Right renal pelvis (tissue), 4 donors: ENCODE results near the gene MGAT5B. TPM values are rescaled to one million over a fixed set of nuclear protein-coding genes. Genes with fewer than 3 reads are reported as not detected.

Experiments
- DNase-seq, 4 donors: peaks; one replicate each; pipeline ENCODE4 v3.0.0-alpha.2; 2013; ENCODE audit warnings: low read depth in 4 of 4, low spot score in 3 of 4, missing footprints in 1 of 4
- polyA plus RNA-seq, 4 donors: library from polyadenylated mRNA; unstranded; fragments of 120-200 nt; gene quantifications; one replicate each; pipeline ENCODE4 v1.2.1, GENCODE V29; 2013; ENCODE audit not compliant: insufficient read length in 4 of 4

The MGAT5B gene
- polyA plus RNA-seq, 4 donors = 1.4 to 2.4 (median 1.6) TPM

DNA sequence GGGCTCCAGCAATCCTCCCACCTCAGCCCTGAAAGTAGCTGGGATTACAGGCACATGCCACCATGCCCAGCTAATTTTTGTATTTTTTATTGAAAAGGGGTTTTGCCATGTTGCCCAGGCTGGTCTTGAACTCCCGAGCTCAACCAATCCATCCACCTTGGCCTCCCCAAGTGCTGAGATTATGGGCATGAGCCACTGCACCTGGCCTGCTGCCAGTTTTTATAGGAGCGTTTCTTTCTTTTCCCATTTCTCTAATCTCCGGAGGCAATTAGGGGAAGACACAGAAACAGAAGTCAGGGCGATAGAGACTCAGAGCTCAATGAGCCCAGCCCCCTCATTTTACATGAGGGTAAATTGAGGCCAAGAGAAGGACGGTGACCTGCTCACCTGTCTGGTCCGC lies 10.4 kb downstream of the MGAT5B start:
- no peak for DNase-seq

DNA sequence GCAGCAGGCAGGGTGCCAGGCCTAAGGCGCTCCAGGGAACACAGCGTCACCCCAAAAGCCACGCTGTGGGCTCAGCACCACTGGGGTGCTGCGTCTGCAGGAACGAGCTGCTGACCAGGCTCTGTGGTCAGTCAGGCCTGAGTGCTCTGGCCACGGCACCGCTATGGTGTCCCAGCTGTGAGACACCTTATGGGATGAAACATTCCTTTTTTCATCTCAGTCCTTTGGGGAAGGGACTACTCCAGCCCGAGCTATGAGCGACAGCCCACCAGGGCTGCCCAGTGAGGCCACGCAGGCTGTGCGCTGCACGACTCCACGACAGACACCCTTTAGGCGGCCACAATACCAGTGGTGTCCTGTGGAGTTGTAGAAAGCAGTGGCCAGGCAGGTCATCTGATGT lies 11.1 kb downstream of the MGAT5B start:
- no peak for DNase-seq

DNA sequence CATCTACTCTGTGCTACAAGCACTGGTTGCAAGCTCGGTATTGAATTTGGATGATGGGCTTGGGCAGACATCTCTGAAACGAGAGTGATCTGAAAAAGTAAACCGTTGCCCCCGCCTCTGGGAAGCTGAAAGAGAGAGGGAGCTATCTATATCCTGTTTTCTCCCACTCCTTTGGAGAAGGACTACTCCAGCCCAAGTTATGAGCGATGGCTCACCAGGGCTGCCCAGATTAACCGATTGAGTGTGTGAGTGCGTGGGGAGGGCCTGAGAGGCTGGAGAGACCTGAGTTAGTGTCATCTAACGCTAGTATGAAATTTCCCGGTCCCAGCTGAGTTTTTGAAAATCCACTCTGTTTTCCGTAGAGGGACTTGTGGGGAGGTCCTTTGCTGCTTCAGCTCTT lies 11.5 kb downstream of the MGAT5B start:
- DNase-seq = no peak

DNA sequence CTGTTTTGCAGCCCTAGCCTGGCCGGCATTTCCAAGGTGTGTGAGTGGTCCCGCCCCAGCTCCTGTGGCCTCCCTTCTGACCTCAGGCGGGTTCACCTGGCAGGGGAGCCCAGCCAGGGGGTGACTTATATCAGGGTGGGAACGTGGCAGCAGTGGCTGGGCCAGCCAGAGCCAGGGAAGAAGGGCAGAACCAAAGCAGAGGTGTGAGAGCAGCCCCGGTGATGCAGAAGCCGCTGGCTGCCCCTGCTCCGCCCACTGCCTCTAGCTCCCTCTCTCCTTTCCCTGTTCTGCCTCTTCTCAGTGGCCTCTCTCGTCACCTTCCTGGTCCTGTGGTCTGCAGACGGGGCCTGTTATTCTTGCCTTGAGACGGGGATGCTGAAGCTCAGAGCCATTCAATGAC lies 12.1 kb downstream of the MGAT5B start:
- DNase-seq = no peak

DNA sequence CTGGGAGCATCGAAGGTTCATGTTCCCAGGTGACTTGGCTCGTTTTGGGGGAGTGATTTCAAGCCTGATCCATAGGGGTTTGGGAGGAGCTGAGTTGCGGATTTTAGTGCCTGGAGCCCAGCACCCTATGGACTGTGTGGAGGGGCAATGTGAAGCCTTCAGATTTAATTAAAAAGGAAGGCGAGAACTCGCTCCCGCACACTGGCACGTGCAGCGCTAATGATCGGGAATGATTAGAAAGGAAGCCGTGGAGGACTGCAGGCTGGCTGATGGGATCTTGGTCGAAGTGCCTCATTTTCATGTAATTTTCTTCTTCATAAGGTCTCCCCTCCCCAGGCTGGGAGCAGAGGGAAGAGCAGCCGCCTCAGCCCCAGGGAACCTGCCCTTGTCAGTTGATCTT lies 12.8 kb downstream of the MGAT5B start:
- no peak for DNase-seq

DNA sequence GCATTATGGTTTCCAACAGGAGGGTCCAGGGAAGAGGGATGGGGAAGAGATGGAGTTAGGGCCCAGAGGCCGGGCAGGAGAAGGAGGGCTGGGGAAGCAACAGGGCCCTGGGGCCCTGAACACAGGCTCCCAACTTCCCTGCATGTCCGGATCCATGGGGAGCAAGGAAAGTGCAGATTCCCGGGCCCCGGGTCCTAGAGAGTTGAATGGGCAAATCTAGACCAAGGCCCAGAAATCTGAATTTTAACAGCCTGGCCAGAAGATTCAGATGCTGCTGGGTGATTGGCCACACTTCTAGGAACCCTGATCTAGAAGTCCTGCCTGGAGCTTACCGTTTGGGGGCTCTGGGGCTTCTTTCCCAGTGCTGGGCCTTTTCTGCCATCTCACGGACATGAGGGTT lies 13.2 kb downstream of the MGAT5B start:
- DNase-seq = no peak

DNA sequence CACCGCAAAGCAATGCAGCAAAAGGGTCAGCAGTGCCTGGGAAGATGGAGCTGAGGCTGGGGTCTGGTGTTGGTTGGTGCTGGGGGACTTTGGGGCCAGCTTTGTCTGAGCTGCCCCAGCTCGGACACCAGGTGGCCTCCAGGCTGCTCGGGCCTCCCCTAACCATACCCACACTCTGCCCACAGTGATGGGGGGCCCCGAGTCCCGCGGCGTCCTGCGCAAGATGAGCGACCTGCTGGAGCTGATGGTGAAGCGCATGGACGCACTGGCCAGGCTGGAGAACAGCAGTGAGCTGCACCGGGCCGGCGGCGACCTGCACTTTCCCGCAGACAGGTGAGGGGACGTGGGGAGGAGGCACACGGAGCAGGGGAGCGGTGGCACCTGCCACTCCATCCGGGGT lies 13.8 kb downstream of the MGAT5B start:
- DNase-seq = no peak

DNA sequence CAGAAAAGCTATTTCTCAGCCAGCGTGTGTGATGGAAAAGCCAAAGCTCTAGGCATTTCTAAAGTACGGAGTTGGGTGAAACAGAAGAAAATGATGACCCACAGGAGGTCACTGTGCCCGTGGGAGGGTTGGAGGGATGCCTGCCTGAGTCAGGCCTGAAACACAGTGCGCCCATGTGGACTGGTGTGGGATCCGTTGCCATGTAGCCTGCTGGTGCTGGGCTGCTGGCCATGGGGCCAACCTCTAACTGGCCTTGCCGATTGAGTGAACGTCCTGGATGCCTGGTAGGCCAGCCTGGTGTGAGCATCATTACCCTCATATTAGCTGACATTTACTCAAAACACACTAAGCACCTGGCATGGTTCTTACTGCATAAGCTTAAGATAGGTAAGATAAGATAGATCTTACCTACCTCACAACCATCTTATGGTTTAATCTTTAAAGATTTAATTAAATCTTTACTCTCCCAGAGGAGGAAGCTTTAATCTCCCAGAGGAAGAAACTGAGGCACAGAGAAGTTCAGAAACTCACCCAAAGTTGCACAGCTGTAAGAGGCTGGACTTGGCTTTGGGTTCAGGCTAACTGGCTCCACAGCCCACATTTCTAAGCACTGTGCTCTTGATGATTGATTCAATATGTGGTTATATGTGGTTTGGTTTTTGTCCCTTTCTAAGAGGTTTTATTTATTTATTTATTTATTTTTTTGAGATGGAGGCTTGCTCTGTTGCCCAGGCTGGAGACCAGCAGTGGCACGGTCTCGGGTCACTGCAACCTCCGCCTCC lies 15.7 kb downstream of the MGAT5B start:
- DNase-seq = no peak

DNA sequence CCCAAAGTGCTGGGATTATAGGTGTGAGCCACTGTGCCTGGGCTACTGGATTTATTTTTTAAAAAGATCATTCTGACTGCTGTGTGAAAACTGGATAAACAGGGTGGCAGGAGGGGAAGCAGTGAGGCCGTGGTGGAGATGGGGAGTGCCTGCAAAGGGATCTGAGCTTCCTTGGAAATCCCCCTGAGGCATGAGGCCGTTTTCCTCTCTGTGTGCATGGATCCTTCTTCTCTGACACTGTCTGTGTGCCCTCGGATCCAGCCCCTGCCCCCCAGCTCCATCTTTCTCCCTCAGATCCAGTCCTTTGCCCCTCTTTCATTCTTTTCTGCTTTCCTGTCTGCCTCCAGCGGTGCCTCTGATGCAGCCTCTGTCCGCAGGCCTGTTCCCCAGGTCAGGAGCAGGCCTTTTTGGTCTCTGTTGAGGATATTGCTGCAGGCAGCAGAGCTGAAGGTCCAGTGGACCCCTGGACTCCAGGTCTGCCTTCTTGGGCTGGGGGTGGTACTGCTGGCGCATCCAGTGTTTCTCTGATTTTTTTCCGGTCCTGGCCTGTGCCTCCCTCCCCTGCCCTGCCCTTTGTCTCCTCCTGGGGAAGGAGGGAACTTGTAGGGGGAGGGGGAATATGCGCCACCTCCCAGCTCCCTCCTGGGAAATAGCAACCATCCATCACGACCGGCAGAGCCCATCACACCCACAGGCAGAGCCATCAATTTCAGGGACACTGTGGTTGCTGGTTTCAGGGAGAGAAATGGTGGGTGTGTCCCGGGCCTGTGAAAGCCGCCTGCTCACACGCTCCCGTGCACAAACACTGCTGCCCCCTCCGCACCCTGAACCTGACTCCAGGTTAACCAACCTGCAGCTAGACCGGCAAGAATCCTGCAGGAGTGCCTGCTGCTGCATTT lies 17.0 kb downstream of the MGAT5B start:
- DNase-seq = peak in 1 of 4 donors; percentile 31

DNA sequence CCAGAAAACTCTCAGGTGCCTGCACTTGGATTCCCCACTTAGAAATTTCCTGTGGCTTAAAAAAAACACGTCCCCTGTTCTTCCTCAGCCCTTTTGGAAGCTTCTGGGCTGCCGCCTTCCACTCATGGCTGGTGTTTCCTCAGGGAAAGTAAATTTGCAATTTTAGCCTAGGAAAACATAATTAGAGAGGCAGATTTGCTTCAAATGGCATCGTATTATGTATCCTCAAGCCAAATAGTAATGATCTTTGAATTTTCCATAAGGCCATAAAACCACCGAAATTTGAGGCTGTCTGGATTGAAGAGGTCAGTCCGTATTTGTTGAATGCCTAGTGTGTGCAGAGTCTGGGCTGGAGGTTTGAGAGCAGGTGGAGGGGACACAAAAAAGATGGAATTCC lies 17.7 kb downstream of the MGAT5B start:
- no peak for DNase-seq

DNA sequence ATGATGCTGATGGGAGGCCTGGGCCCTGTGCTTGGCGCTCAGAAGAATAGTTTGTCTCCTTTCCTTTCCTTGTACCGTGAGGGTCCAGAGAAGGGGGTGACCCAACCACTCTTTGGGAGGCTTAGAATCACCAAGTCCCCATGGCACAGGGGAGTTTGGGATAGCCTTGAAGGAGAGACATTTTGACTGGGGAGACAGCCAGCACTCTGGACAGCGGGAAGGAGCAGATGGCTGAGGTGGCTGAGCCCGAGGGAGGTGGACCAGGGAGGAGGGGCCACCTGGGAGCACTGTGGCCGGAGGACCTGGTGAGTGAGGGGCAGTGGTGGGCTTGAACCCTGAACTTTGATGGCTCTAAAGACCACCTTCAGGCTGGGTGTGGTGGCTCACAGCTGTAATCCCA lies 18.2 kb downstream of the MGAT5B start:
- DNase-seq = no peak

DNA sequence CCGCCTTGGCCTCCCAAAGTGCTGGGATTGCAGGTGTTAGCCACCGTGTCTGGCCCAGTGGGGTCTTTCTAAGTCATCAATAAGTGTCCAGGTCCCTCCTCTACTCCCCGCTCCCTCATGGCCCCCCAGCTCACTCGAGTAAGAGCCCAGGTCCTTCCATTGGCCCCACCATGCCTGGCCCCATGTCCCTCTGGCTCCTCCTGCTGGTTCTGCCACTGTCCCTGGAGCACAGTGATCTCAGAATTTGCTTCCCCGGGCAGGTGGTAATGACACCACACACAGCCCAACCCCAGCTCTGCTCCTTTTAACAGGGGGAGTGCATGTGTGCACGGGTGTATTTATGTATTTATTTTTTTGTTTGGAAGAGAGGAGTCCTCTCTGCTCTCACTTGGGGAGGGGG lies 19.6 kb downstream of the MGAT5B start:
- DNase-seq = no peak

DNA sequence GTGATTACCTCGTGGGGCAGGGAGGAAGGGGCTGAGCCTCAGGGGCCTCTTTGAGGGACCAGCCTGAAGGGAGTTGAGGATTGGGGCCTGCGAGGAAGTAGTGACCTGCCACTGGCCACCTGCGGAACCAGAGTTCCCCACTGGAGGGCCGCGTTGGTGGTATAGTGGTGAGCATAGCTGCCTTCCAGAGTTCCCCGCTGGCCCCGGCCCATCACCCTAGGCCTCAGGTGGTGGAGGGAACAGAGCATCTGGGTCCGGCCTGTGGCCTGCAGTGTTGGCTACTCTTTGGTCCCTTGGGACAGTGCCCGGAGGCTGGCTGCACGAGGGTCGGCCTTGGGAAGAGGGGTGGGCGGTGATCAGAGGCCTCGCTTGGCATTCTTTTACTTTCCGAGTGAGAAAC lies 20.5 kb downstream of the MGAT5B start:
- no peak for DNase-seq

DNA sequence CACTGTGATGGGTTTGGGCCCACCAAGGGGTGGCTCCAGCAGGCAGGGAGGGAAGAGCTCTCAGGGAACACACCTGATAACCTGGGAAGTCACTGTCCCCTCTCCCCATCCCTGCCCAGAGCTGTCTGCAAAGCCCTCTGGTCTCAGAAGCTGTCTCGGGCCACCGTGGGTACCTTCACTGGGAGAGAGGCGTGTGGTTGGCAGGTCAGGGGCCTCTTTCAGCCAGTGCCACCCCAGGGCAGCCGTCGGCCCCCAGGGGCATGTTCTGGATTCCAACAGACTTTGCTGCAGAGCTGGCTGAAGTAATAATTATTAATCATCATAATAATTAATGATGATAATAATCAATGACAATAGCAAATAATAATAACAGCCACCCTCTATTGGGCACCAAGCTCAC lies 21.1 kb downstream of the MGAT5B start:
- DNase-seq = no peak

DNA sequence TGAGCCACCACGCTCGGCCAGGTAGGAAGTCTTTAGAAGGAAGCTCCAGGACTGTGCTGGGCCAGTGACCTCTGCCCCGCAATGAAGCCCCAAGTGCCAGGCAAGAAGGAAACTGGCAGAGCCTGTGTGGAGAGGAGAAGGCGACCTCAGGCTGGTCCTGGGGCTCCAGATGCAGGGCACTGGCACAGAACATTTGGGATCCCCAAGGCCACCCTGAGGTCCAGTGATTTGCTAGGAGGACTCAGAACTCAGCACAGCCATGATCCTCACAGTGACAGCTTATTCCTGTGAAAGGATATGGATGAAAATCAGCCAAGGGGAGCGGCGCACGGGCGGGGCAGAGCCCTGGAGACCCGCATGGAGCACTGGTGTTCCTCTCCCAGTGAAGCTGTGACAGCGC lies 24.1 kb downstream of the MGAT5B start:
- no peak for DNase-seq

DNA sequence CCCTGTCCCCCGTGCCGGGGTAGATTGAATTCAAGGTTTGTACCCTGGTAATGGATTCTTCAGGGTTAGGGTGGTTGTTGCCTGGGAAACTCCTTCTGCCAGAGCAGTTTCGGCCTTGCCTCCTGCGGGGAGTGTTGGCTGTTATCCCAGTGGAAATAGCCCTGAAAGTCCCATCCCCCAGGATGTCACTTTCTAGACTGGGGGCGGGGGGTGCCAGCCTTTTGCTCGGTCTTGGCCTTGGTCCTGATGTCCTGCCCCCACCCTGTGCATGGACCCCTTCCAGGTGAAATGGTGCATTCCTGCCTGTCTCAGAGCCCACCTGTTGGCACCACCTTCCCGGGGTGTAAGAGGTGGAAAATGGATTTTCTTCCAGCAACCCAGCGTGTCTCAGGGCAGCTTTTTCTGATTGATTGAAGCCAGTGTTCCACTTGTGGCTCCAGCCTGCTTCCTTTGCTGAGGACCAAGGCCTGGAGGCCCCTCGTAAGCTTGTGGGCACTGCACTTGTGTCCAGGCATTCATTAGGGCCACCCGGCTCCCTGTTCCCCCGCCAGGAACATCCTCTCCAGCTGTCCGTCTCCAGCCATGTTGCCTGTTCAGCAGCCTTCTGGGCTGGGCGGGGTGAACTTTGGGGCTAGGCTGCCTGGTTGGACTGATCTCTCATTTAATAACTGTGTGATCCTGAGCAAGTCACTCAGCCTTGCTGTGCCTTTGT lies 25.6 kb downstream of the MGAT5B start:
- DNase-seq = no peak

DNA sequence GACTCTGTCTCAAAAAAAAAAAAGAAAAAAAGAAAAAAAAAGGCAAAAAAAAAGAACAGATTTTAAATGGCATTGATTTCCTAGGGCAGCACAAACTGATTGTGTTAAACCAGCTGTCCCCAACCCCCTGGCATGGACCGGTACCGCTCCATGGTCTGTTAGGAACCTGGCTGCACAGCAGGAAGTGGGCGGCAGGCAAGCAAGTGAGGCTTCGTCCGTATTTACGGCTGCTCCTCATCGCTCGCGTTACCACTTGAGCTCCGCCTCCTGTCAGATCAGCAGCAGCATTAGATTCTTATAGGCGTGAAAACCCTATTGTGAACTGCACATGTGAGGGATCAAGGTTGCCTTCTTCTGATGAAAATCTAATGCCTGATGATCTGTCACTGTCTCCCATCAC lies 26.6 kb downstream of the MGAT5B start:
- no peak for DNase-seq

DNA sequence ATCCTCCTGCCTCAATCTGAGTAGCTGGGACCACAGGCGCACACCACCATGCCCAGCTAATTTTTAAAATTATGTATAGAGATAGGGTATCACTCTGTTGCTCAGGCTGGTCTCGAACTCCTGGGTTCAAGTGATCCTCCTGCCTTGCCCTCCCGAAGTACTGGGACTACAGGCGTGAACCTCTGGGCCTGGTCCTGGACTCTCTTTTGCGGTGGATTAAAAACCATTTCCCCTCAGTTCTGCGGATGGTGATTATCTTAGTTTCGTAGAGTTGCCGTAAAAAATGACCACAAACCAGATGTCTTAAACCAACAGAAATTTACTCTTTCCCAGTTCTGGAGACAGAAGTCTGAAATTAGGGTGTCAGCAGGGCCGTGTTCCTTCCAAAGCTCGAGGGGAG lies 28.8 kb downstream of the MGAT5B start:
- DNase-seq = no peak

DNA sequence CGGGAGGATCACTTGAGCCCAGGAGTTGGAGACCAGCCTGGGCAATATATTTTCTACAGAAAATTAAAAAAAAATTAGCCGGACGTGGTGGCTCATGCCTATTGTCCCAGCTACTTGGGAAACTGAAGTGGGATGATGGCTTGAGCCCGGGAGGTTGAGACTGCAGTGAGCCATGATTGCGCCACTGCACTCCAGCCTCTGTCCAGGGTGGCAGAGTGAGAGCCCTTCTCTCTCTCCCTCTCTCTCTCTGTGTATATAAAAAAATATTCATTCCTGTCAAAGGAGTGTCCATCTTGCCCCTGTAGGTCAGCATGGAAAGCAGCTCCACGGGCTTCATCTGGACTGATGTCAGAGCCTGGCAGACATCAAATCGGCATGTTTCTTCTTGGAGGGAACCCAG lies 31.2 kb downstream of the MGAT5B start:
- no peak for DNase-seq

DNA sequence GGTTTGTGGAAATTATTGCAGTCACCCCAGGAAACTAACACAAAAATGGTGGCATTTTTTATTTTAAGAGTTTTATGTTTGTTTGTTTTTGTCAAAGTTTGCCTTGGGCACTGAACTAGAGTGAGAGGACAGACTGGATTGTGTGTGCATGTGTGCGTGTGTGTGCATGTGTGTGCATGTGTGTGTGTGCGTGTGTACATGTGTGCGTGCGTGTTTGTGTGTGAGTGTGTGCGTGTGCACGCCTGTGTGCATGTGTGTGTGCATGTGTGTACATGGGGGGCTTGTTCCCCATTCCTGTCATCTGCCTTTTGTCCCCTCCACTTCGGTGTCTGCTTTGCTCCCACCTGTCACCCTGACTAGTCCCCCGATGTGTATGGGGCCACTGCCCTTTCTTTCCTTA lies 32.5 kb downstream of the MGAT5B start:
- no peak for DNase-seq

DNA sequence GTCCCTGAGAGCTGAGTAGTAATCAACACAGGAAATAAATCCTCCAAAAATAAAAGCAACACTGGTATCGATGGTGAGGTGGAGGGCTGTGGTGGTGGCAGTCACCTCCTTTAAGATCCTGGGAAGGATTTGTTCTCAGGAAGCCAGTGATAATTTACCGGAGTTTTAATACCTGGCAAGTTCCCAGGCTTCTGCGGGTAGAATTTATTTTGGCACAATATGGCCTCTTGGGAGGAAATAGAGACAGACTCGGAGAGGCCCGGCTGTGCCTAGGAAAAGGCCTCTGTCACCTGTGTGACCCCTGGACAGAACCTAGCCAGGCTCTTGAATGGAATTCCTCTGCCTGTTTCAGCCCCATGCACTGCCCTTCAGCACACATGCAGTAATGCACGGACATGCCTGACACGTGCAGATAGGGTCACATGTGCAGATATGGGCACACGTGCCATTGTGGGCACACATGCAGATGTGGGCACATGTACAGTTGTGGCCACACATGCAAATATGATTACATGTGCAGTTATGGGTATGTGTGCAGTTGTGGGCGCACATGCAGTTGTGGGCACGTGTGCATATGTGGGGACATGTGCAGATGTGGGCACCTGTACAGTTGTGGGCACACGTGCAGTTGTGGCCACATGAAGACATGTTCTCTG lies 33.5 kb downstream of the MGAT5B start:
- DNase-seq = no peak
